ENCODE data around the gene TRIM32. TPM values are rescaled to one million over a fixed set of nuclear protein-coding genes. Genes with fewer than 3 reads are reported as not detected.

TRIM32 gene
- total RNA-seq: 11.0 TPM

- peak within 1 kb of the TSS; percentile 83 to 91 (median 86) for H3K9ac ChIP-seq (ENCODE audit: low read depth in 1 of 3, low read length in 3 of 3)
Observed at GRCh38 chr9:116687074-116687753, at the start of gene TRIM32. TSS of gene TRIM32 (plus strand) at chr9:116687305. CDS start at chr9:116697743, 10,438 bp downstream.

DNA sequence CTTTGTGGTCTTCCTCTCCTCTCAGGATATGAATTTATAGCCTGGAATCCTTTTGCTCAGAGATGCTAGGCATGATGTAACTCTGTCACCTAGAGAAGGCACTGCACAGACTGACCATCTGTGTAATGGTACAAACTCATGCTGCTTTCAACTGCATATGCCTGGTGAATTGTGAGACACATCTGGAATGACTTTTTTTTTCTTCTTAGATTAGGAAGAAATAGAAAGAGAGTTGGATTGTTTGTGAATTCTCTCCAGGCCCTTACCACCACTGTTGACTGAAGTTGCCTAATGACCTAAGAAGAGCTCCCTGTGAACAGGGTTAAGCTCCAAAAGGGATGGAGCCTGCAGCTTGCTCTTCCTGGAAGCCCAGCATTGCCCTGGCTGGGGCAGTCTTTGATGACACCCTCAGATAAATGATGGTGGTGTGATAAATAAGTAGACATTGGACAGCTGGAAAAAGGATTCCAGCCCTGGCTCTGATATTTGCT lies 47.8 kb upstream of the TRIM32 start:
- no peaks in the 10 kb centered on the region for H3K27me3 ChIP-seq (ENCODE audit: control insufficient read depth in 3 of 3, insufficient read depth in 3 of 3, low read length in 3 of 3)
- H3K9me3 ChIP-seq (ENCODE audit: control insufficient read depth in 3 of 3, low read length in 3 of 3): no peaks in the 10 kb centered on the region
- H3K4me3 ChIP-seq (ENCODE audit: low read length in 3 of 3): no peak overlapping the region
- H3K4me1 ChIP-seq (ENCODE audit: control insufficient read depth in 3 of 3, insufficient read depth in 3 of 3, low read length in 3 of 3): peaks cover 4 to 6% (median 4%) of the 10 kb centered on the region in 3 donors
- no peak overlapping the region for H3K27ac ChIP-seq (ENCODE audit: low read depth, low read length)
- no peak overlapping the region for H3K9ac ChIP-seq (ENCODE audit: low read depth in 1 of 3, low read length in 3 of 3)
- H3K36me3 ChIP-seq (ENCODE audit: control insufficient read depth in 3 of 3, insufficient read depth in 3 of 3, low read length in 3 of 3): no peaks in the 10 kb centered on the region

More at GRCh38 chr9:116687074-116687753, at the start of gene TRIM32:
- Histone ChIP-seq H3K27ac (ENCODE audit: low read depth, low read length) (peak within 1 kb of the TSS; percentile 83), H3K4me3 (ENCODE audit: low read length in 3 of 3) (peak within 1 kb of the TSS; percentile 85 to 96 (median 91)), H3K27me3 (ENCODE audit: control insufficient read depth in 3 of 3, insufficient read depth in 3 of 3, low read length in 3 of 3) (no peaks in the 10 kb centered on the region), H3K36me3 (ENCODE audit: control insufficient read depth in 3 of 3, insufficient read depth in 3 of 3, low read length in 3 of 3) (no peaks in the 10 kb centered on the region), H3K9me3 (ENCODE audit: control insufficient read depth in 3 of 3, low read length in 3 of 3) (no peaks in the 10 kb centered on the region), H3K4me1 (ENCODE audit: control insufficient read depth in 3 of 3, insufficient read depth in 3 of 3, low read length in 3 of 3) (peaks cover 25 to 35% (median 34%) of the 10 kb centered on the region in 3 donors)

- no peaks in the 10 kb centered on the region for H3K36me3 ChIP-seq (ENCODE audit: control insufficient read depth in 3 of 3, insufficient read depth in 3 of 3, low read length in 3 of 3)
- no peak overlapping the region for H3K4me3 ChIP-seq (ENCODE audit: low read length in 3 of 3)
- H3K4me1 ChIP-seq (ENCODE audit: control insufficient read depth in 3 of 3, insufficient read depth in 3 of 3, low read length in 3 of 3): peaks cover 4 to 6% (median 6%) of the 10 kb centered on the region in 3 donors
- H3K27me3 ChIP-seq (ENCODE audit: control insufficient read depth in 3 of 3, insufficient read depth in 3 of 3, low read length in 3 of 3): no peaks in the 10 kb centered on the region
- no peak overlapping the region for H3K27ac ChIP-seq (ENCODE audit: low read depth, low read length)
- H3K9ac ChIP-seq (ENCODE audit: low read depth in 1 of 3, low read length in 3 of 3): no peak overlapping the region
- no peaks in the 10 kb centered on the region for H3K9me3 ChIP-seq (ENCODE audit: control insufficient read depth in 3 of 3, low read length in 3 of 3)
Observed at GRCh38 chr9:116641292-116642059, 45.6 kb upstream of the TRIM32 start.

GRCh38 chr9:116643691-116644090 lies 43.4 kb upstream of the TRIM32 start:
- Histone ChIP-seq H3K27ac (ENCODE audit: low read depth, low read length) (no peak overlapping the region), H3K9ac (ENCODE audit: low read depth in 1 of 3, low read length in 3 of 3) (no peak overlapping the region), H3K4me1 (ENCODE audit: control insufficient read depth in 3 of 3, insufficient read depth in 3 of 3, low read length in 3 of 3) (peaks cover 6 to 13% (median 10%) of the 10 kb centered on the region in 3 donors), H3K36me3 (ENCODE audit: control insufficient read depth in 3 of 3, insufficient read depth in 3 of 3, low read length in 3 of 3) (no peaks in the 10 kb centered on the region), H3K9me3 (ENCODE audit: control insufficient read depth in 3 of 3, low read length in 3 of 3) (no peaks in the 10 kb centered on the region), H3K4me3 (ENCODE audit: low read length in 3 of 3) (no peak overlapping the region), H3K27me3 (ENCODE audit: control insufficient read depth in 3 of 3, insufficient read depth in 3 of 3, low read length in 3 of 3) (no peaks in the 10 kb centered on the region)

DNA sequence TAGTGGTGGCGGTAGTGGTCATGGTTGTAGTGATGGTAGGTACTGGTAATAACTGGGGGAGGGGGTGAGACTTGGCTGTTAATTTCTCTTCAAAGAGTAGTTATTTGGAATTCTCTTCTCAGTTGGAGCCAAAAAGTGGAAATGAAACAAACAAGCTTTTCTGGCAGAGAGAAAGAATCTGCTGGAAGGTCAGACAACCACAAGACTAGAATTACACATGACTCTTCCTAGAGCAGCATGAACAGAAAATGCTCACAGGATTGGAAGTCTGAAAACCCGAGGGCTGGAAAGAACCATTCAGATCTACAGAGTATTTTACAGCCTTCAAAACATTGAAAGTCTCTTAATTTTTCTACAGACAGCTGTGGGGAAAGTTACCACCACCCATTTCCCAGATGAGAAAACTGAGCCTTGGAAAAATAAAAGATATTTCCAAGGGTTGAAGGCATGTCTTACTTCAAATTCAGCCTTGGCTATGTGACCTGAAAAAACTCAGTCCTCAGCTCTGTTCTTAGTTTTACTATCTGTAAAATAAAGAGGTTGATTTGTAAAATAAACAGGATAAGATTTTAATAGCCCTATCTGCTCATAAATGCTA lies 42.9 kb upstream of the TRIM32 start:
- Histone ChIP-seq H3K4me3 (ENCODE audit: low read length in 3 of 3) (no peak overlapping the region), H3K36me3 (ENCODE audit: control insufficient read depth in 3 of 3, insufficient read depth in 3 of 3, low read length in 3 of 3) (no peaks in the 10 kb centered on the region), H3K9ac (ENCODE audit: low read depth in 1 of 3, low read length in 3 of 3) (no peak overlapping the region), H3K9me3 (ENCODE audit: control insufficient read depth in 3 of 3, low read length in 3 of 3) (no peaks in the 10 kb centered on the region), H3K27ac (ENCODE audit: low read depth, low read length) (peak overlapping the region; percentile 11), H3K4me1 (ENCODE audit: control insufficient read depth in 3 of 3, insufficient read depth in 3 of 3, low read length in 3 of 3) (peaks cover 6 to 13% (median 10%) of the 10 kb centered on the region in 3 donors), H3K27me3 (ENCODE audit: control insufficient read depth in 3 of 3, insufficient read depth in 3 of 3, low read length in 3 of 3) (no peaks in the 10 kb centered on the region)

- H3K36me3 ChIP-seq (ENCODE audit: control insufficient read depth in 3 of 3, insufficient read depth in 3 of 3, low read length in 3 of 3): peaks cover 0 to 4% (median 0%) of the 10 kb centered on the region in 3 donors
- no peak overlapping the region for H3K9ac ChIP-seq (ENCODE audit: low read depth in 1 of 3, low read length in 3 of 3)
- no peak overlapping the region for H3K4me3 ChIP-seq (ENCODE audit: low read length in 3 of 3)
- no peak overlapping the region for H3K27ac ChIP-seq (ENCODE audit: low read depth, low read length)
- H3K4me1 ChIP-seq (ENCODE audit: control insufficient read depth in 3 of 3, insufficient read depth in 3 of 3, low read length in 3 of 3): peaks cover 4 to 13% (median 6%) of the 10 kb centered on the region in 3 donors
- H3K9me3 ChIP-seq (ENCODE audit: control insufficient read depth in 3 of 3, low read length in 3 of 3): no peaks in the 10 kb centered on the region
- H3K27me3 ChIP-seq (ENCODE audit: control insufficient read depth in 3 of 3, insufficient read depth in 3 of 3, low read length in 3 of 3): no peaks in the 10 kb centered on the region
Observed at GRCh38 chr9:116646661-116647514, 40.2 kb upstream of the TRIM32 start.

DNA sequence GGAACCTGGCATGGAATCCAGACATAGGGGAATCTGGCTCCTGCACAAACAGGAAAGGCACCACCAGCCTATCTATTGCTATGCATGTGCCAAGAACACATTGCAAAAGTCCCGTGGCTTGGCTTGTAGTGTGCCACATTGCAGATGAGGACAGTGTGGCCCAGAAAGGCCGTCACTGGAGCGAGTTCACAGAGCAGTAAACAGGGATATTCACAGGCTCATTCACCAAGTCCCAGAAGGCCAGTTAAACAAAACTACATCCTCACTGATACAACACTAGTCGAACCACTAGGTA lies 39.6 kb upstream of the TRIM32 start:
- H3K27ac ChIP-seq (ENCODE audit: low read depth, low read length): no peak overlapping the region

GRCh38 chr9:116653348-116654058 lies 33.6 kb upstream of the TRIM32 start:
- H3K27me3 ChIP-seq (ENCODE audit: control insufficient read depth in 3 of 3, insufficient read depth in 3 of 3, low read length in 3 of 3): no peaks in the 10 kb centered on the region
- H3K27ac ChIP-seq (ENCODE audit: low read depth, low read length): peak overlapping the region; percentile 18
- H3K9ac ChIP-seq (ENCODE audit: low read depth in 1 of 3, low read length in 3 of 3): no peak overlapping the region
- H3K9me3 ChIP-seq (ENCODE audit: control insufficient read depth in 3 of 3, low read length in 3 of 3): no peaks in the 10 kb centered on the region
- peaks cover 0 to 4% (median 0%) of the 10 kb centered on the region in 3 donors for H3K36me3 ChIP-seq (ENCODE audit: control insufficient read depth in 3 of 3, insufficient read depth in 3 of 3, low read length in 3 of 3)
- H3K4me1 ChIP-seq (ENCODE audit: control insufficient read depth in 3 of 3, insufficient read depth in 3 of 3, low read length in 3 of 3): peaks cover 3 to 11% (median 6%) of the 10 kb centered on the region in 3 donors
- no peak overlapping the region for H3K4me3 ChIP-seq (ENCODE audit: low read length in 3 of 3)

More for the DNA sequence above, 39.6 kb upstream of the TRIM32 start:
- Histone ChIP-seq H3K4me1 (ENCODE audit: control insufficient read depth in 3 of 3, insufficient read depth in 3 of 3, low read length in 3 of 3) (peaks cover 4 to 13% (median 6%) of the 10 kb centered on the region in 3 donors), H3K9me3 (ENCODE audit: control insufficient read depth in 3 of 3, low read length in 3 of 3) (no peaks in the 10 kb centered on the region), H3K36me3 (ENCODE audit: control insufficient read depth in 3 of 3, insufficient read depth in 3 of 3, low read length in 3 of 3) (peaks cover 0 to 4% (median 0%) of the 10 kb centered on the region in 3 donors), H3K4me3 (ENCODE audit: low read length in 3 of 3) (no peak overlapping the region), H3K9ac (ENCODE audit: low read depth in 1 of 3, low read length in 3 of 3) (no peak overlapping the region), H3K27me3 (ENCODE audit: control insufficient read depth in 3 of 3, insufficient read depth in 3 of 3, low read length in 3 of 3) (no peaks in the 10 kb centered on the region)

DNA sequence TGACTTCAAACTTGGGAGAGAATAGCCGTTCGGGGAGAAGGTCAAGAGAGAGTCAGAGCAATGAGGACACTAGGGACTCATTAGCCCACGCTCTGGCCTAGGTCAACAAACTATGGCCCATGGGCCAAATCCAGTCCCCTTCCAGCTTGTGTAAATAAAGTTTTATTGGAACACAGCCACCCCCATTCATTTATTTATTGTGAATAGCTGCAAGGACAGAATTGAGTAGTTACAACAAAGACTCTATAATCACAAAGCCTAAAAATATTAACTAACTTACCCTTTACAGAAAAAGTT lies 33.1 kb upstream of the TRIM32 start:
- Histone ChIP-seq H3K27me3 (ENCODE audit: control insufficient read depth in 3 of 3, insufficient read depth in 3 of 3, low read length in 3 of 3) (no peaks in the 10 kb centered on the region), H3K9me3 (ENCODE audit: control insufficient read depth in 3 of 3, low read length in 3 of 3) (no peaks in the 10 kb centered on the region), H3K36me3 (ENCODE audit: control insufficient read depth in 3 of 3, insufficient read depth in 3 of 3, low read length in 3 of 3) (peaks cover 0 to 4% (median 0%) of the 10 kb centered on the region in 3 donors), H3K4me3 (ENCODE audit: low read length in 3 of 3) (no peak overlapping the region), H3K4me1 (ENCODE audit: control insufficient read depth in 3 of 3, insufficient read depth in 3 of 3, low read length in 3 of 3) (peaks cover 3 to 11% (median 6%) of the 10 kb centered on the region in 3 donors), H3K9ac (ENCODE audit: low read depth in 1 of 3, low read length in 3 of 3) (no peak overlapping the region), H3K27ac (ENCODE audit: low read depth, low read length) (peak overlapping the region; percentile 18)
